DND-41 (cell line): ENCODE results near the gene VANGL1.

Experiments used
- ATAC-seq: fragments of 200-7000 bp; cut with Tn5 transposase; 3 replicates; pipeline ENCODE4 v1.9.1; 2021; ENCODE audit warnings: low read depth; ENCODE audit not compliant: insufficient read depth
- DNase-seq: peaks from one replicate; pipeline ENCODE4 v3.0.0-alpha.2; 2020
- H2AFZ ChIP-seq: 2 replicates; pipeline ENCODE4 v1.6.0; 2012; ENCODE audit warnings: low read depth, low read length
- H3K27ac ChIP-seq: 2 replicates; pipeline ENCODE4 v1.5.1; 2012; ENCODE audit warnings: low read length, inconsistent platforms
- H3K27me3 ChIP-seq: fragments of 200-600 bp; sonication (generic); 2 replicates; pipeline ENCODE4 v1.6.0; 2012; ENCODE audit warnings: low read length, mild to moderate bottlenecking, inconsistent platforms; ENCODE audit not compliant: insufficient read depth, poor library complexity
- H3K36me3 ChIP-seq: 2 replicates; pipeline ENCODE4 v1.5.1; 2012; ENCODE audit warnings: low read length, inconsistent platforms; ENCODE audit not compliant: insufficient read depth
- H3K4me1 ChIP-seq: 2 replicates; pipeline ENCODE4 v1.5.1; 2012; ENCODE audit warnings: mild to moderate bottlenecking, low read length; ENCODE audit not compliant: insufficient read depth
- H3K4me2 ChIP-seq: 2 replicates; pipeline ENCODE4 v1.6.0; 2012; ENCODE audit warnings: mild to moderate bottlenecking, moderate library complexity, low read length, inconsistent platforms; ENCODE audit not compliant: insufficient read depth
- H3K4me3 ChIP-seq, 2 experiments: fragments of 200-600 bp in 1 of 2; shearing (Covaris generic) in 1 of 2; 2 replicates each; pipeline ENCODE4 v1.5.1; 2012 to 2016; ENCODE audit warnings: inconsistent platforms in 2 of 2, low read length in 2 of 2, mild to moderate bottlenecking in 2 of 2, low read depth in 1 of 2, moderate library complexity in 1 of 2
- H3K79me2 ChIP-seq: 2 replicates; pipeline ENCODE4 v1.6.0; 2012; ENCODE audit warnings: low read length, inconsistent platforms; ENCODE audit not compliant: insufficient read depth
- H3K9ac ChIP-seq: 2 replicates; pipeline ENCODE4 v1.6.0; 2012; ENCODE audit warnings: low read depth, mild to moderate bottlenecking, inconsistent platforms, low read length, moderate library complexity
- H3K9me3 ChIP-seq: 2 replicates; pipeline ENCODE4 v1.5.1; 2012; ENCODE audit warnings: low read length, moderate library complexity, mild to moderate bottlenecking, inconsistent platforms; ENCODE audit not compliant: insufficient read depth, severe bottlenecking
- H4K20me1 ChIP-seq: 2 replicates; pipeline ENCODE4 v1.6.0; 2012; ENCODE audit warnings: low read length; ENCODE audit not compliant: insufficient read depth
- EZH2 ChIP-seq: IDR thresholded peaks from 3 replicates; pipeline ENCODE4 v1.6.1; 2012; ENCODE audit warnings: borderline replicate concordance, low read depth, mild to moderate bottlenecking, moderate library complexity, low read length, inconsistent platforms; ENCODE audit not compliant: severe bottlenecking
- TF ChIP-seq, protein P1 (sequence below): IDR thresholded peaks from 2 replicates; pipeline ENCODE4 v1.5.1; 2012; ENCODE audit warnings: borderline replicate concordance, low read length, moderate library complexity, mild to moderate bottlenecking; ENCODE audit not compliant: poor library complexity, severe bottlenecking; ENCODE audit errors: extremely low read depth

Gene VANGL1

DNA sequence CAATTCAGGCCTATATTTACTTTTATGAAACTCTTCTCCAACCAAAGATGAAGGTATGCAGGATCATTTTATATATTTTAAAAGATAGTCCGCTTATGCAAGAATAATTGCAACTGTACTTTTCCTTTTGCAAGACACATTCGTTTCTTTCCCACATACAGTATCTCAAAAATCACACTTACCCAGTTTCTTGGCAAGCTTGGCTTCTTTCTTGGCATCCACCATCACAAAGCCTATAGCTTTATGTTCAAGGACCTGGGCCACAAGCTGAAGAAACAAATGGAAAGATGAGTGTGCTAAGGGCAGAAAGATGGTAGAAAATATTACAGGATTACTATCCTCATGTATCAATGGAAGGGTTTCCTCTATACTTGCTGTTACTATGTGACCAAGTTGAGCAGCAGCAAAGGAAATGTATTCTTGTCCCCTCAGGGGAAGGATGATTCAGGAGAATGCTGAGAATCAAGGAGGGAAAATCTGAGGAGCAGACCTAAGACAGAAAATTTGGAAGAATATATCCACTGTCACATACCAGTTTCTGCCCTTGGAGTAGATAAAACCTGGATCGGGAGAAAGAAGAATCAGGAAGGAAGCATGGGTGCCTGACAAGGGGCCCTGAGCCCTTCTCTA is 103.0 kb downstream of the VANGL1 start:
- TF ChIP-seq, protein P1, sequence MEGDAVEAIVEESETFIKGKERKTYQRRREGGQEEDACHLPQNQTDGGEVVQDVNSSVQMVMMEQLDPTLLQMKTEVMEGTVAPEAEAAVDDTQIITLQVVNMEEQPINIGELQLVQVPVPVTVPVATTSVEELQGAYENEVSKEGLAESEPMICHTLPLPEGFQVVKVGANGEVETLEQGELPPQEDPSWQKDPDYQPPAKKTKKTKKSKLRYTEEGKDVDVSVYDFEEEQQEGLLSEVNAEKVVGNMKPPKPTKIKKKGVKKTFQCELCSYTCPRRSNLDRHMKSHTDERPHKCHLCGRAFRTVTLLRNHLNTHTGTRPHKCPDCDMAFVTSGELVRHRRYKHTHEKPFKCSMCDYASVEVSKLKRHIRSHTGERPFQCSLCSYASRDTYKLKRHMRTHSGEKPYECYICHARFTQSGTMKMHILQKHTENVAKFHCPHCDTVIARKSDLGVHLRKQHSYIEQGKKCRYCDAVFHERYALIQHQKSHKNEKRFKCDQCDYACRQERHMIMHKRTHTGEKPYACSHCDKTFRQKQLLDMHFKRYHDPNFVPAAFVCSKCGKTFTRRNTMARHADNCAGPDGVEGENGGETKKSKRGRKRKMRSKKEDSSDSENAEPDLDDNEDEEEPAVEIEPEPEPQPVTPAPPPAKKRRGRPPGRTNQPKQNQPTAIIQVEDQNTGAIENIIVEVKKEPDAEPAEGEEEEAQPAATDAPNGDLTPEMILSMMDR, result no peak
- TF ChIP-seq EZH2, result no peak
- Histone ChIP-seq H2AFZ (no peak overlapping the region), H3K27me3 (peaks cover 4% of the 10 kb centered on the region), H3K9me3 (no peaks in the 10 kb centered on the region), H3K9ac (no peak overlapping the region), H3K4me3 (no peak overlapping the region), H3K4me1 (no peaks in the 10 kb centered on the region), H3K27ac (no peak overlapping the region), H3K36me3 (no peaks in the 10 kb centered on the region), H3K4me2 (no peak overlapping the region), H3K79me2 (no peaks in the 10 kb centered on the region), H4K20me1 (no peaks in the 10 kb centered on the region)
- ATAC-seq, result no peak
- DNase-seq, result no peak

DNA sequence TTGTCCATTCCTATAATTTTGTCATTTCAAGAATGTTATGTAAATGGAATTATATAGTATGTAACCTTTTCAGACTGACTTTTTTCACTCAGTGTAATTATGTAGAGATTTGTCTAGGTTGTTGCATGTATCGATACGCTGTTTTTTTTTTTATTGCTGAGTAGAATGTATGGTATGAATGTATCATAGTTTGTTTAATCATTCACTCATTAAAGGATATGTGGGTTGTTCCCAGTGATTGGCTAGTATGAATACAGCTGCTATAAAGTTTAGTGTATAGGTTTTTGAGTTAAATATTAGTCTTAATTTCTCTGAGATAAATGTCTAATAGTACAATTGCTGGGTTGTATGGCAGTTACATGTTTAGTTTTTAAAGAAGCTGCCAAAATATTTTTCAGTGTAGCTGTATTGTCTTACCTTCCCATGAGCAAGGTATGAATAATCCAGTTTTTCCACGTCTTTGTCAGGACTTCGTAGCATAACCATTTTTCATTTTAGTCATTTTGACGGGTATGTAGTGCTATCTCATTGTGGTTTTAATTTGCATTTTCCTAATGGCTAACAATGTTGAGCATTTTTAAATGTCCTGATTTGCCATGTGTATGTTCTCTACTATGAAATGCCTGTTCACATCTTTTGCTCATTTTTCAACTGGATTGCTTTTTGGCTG is 104.4 kb downstream of the VANGL1 start:
- TF ChIP-seq, protein P1, result no peak
- Histone ChIP-seq H3K4me3 (no peak overlapping the region), H3K4me2 (no peak overlapping the region), H2AFZ (no peak overlapping the region), H4K20me1 (no peaks in the 10 kb centered on the region), H3K27me3 (peaks cover 4% of the 10 kb centered on the region), H3K36me3 (no peaks in the 10 kb centered on the region), H3K9me3 (no peaks in the 10 kb centered on the region), H3K4me1 (no peaks in the 10 kb centered on the region), H3K9ac (no peak overlapping the region), H3K79me2 (no peaks in the 10 kb centered on the region), H3K27ac (no peak overlapping the region)
- DNase-seq, result no peak
- no peak for ATAC-seq
